ENCODE results near the gene HP. TPM values are rescaled to one million over a fixed set of nuclear protein-coding genes. Genes with fewer than 3 reads are reported as not detected.

Gene HP
- total RNA-seq, 4 donors from 2014 or later: 1.9 TPM; not detected in 3

Other genes with a start within 250 kb of the HP start
- gene AP1G1, start 245.7 kb upstream of the HP start, total RNA-seq: 100 to 1,000 TPM; 104 to 270 (median 121) TPM
- gene ATXN1L, start 208.5 kb upstream of the HP start, total RNA-seq: 10 to 100 TPM; 16.7 to 33.3 (median 24.1) TPM
- gene ZNF821, start 170.3 kb upstream of the HP start, total RNA-seq: 10 to 100 TPM in 3 of 4 donors, 1 to 10 TPM in 1; 9.4 to 31.6 (median 13.6) TPM
- gene IST1, start 159.0 kb upstream of the HP start, total RNA-seq: 100 to 1,000 TPM; 200 to 303 (median 257) TPM
- under 1 TPM in 1 of 4 donors, not detected in 3; 0.16 TPM for gene PKD1L3, start 54.1 kb upstream of the HP start, total RNA-seq
- gene DHODH, start 45.8 kb upstream of the HP start, total RNA-seq: 1 to 10 TPM in 2 of 4 donors, under 1 TPM in 1, not detected in 1; 0.75 to 4.8 (median 1.6) TPM
- gene HPR, start 8.7 kb downstream of the HP start, total RNA-seq: not detected
- gene TXNL4B, start 39.1 kb downstream of the HP start, total RNA-seq: 10 to 100 TPM in 3 of 4 donors, 1 to 10 TPM in 1; 9.8 to 23.9 (median 12.8) TPM
- gene DHX38, start 39.3 kb downstream of the HP start, total RNA-seq: 10 to 100 TPM; 37.6 to 60.8 (median 52.8) TPM
- 1 to 10 TPM in 3 of 4 donors, under 1 TPM in 1; 0.75 to 8.4 (median 4.2) TPM for gene PMFBP1, start 117.7 kb downstream of the HP start, total RNA-seq